Measurements from ENCODE around the gene CEP162.
A peak's percentile ranks its signal among the peaks of the same experiment; 100 is the strongest.
"Not testable (repeated sequence)": the region's sequence is repeated elsewhere in the genome, so short reads cannot be mapped to it uniquely, and the experiment has no call there.

CEP162 gene

GRCh38 chr6:84260196-84260595 is 32.8 kb upstream of the CEP162 start:
- Histone ChIP-seq H3K4me3 (ENCODE audit: low read depth in 1 of 2, low read length in 2 of 2) (no peak overlapping the region), H3K4me1 (ENCODE audit: insufficient read depth, low read length) (no peaks in the 10 kb centered on the region), H3K36me3 (ENCODE audit: insufficient read depth, low read length) (no peaks in the 10 kb centered on the region), H3K27ac (ENCODE audit: low read depth, low read length) (no peak overlapping the region), H3K9ac (ENCODE audit: low read length) (no peak overlapping the region), H3K27me3 (ENCODE audit: control insufficient read depth in 1 of 2, insufficient read depth in 2 of 2, low read length in 2 of 2) (no peaks in the 10 kb centered on the region), H3K9me3 (ENCODE audit: low read length) (no peaks in the 10 kb centered on the region)

DNA sequence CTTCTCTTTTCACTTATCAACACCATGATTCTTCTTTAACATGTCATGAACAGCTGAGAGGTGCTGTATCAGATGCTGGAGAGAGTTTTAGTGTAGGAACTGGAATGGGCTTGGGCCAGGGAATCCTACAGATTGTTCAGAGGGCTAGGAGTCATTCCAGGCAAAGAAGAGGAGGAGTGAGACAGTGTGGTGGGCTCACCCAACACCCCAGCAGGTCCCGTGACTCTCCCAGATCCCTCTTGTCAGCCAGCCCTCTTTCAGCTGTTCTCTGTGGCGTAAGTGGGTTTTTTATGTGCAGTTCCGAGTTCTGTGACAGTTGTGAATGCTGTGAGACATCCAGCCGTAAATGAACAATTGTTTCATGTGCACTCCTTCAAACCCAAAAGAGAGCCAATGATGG is 31.4 kb upstream of the CEP162 start:
- H3K27me3 ChIP-seq (ENCODE audit: control insufficient read depth in 1 of 2, insufficient read depth in 2 of 2, low read length in 2 of 2): no peaks in the 10 kb centered on the region
- H3K9me3 ChIP-seq (ENCODE audit: low read length): no peaks in the 10 kb centered on the region
- no peaks in the 10 kb centered on the region for H3K4me1 ChIP-seq (ENCODE audit: insufficient read depth, low read length)
- H3K36me3 ChIP-seq (ENCODE audit: insufficient read depth, low read length): no peaks in the 10 kb centered on the region
- no peak overlapping the region for H3K9ac ChIP-seq (ENCODE audit: low read length)
- no peak overlapping the region for H3K27ac ChIP-seq (ENCODE audit: low read depth, low read length)
- H3K4me3 ChIP-seq (ENCODE audit: low read depth in 1 of 2, low read length in 2 of 2): no peak overlapping the region

GRCh38 chr6:84258268-84258667 is 30.8 kb upstream of the CEP162 start:
- Histone ChIP-seq H3K4me3 (ENCODE audit: low read depth in 1 of 2, low read length in 2 of 2) (no peak overlapping the region), H3K27ac (ENCODE audit: low read depth, low read length) (no peak overlapping the region), H3K9me3 (ENCODE audit: low read length) (no peaks in the 10 kb centered on the region), H3K9ac (ENCODE audit: low read length) (no peak overlapping the region), H3K27me3 (ENCODE audit: control insufficient read depth in 1 of 2, insufficient read depth in 2 of 2, low read length in 2 of 2) (no peaks in the 10 kb centered on the region), H3K36me3 (ENCODE audit: insufficient read depth, low read length) (no peaks in the 10 kb centered on the region), H3K4me1 (ENCODE audit: insufficient read depth, low read length) (no peaks in the 10 kb centered on the region)

DNA sequence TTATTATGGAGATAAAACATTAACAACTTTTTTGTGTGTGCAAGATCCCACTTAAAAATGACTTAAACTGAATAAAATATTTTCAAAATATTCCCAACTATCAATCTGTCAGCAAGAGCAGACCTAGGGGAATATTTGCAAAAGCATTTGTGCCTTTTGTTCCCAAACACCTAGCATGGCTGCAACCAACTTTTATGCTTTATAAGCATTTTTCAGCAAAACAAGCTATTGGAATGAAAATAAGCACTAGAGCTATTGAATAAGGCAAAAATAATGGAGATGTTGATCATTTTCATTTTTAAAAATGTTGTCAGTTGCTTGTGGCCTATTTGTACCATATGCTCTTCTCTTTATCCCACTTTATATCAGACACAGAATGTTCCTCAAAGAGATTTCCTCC is 28.2 kb upstream of the CEP162 start:
- no peak overlapping the region for H3K9ac ChIP-seq (ENCODE audit: low read length)
- H3K4me1 ChIP-seq (ENCODE audit: insufficient read depth, low read length): no peaks in the 10 kb centered on the region
- H3K9me3 ChIP-seq (ENCODE audit: low read length): no peaks in the 10 kb centered on the region
- no peaks in the 10 kb centered on the region for H3K36me3 ChIP-seq (ENCODE audit: insufficient read depth, low read length)
- no peaks in the 10 kb centered on the region for H3K27me3 ChIP-seq (ENCODE audit: control insufficient read depth in 1 of 2, insufficient read depth in 2 of 2, low read length in 2 of 2)
- no peak overlapping the region for H3K4me3 ChIP-seq (ENCODE audit: low read depth in 1 of 2, low read length in 2 of 2)
- no peak overlapping the region for H3K27ac ChIP-seq (ENCODE audit: low read depth, low read length)

DNA sequence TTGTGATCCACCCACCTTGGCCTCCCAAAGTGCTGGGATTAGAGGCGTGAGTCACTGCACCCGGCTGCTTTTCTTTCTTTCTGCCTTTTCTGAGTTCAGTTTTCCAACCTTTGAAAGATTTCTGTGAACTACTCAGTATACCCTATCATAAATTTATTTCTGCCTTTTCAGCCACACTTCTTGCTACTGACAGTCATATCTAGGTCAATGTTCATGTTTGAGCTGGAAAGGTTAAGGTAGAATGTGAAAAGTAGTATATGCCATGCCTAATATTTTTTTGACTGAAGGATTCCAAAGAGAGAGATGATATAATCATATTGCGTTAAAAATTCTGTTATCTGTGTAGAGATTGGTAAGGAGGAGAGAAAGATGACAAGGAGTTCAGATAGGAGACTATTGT is 25.9 kb upstream of the CEP162 start:
- Histone ChIP-seq H3K27me3 (ENCODE audit: control insufficient read depth in 1 of 2, insufficient read depth in 2 of 2, low read length in 2 of 2) (no peaks in the 10 kb centered on the region), H3K9me3 (ENCODE audit: low read length) (no peaks in the 10 kb centered on the region), H3K27ac (ENCODE audit: low read depth, low read length) (no peak overlapping the region), H3K9ac (ENCODE audit: low read length) (no peak overlapping the region), H3K4me3 (ENCODE audit: low read depth in 1 of 2, low read length in 2 of 2) (no peak overlapping the region), H3K4me1 (ENCODE audit: insufficient read depth, low read length) (no peaks in the 10 kb centered on the region), H3K36me3 (ENCODE audit: insufficient read depth, low read length) (no peaks in the 10 kb centered on the region)

GRCh38 chr6:84251891-84252539 is 24.6 kb upstream of the CEP162 start:
- Histone ChIP-seq H3K27me3 (ENCODE audit: control insufficient read depth in 1 of 2, insufficient read depth in 2 of 2, low read length in 2 of 2) (no peaks in the 10 kb centered on the region), H3K4me3 (ENCODE audit: low read depth in 1 of 2, low read length in 2 of 2) (no peak overlapping the region)

DNA sequence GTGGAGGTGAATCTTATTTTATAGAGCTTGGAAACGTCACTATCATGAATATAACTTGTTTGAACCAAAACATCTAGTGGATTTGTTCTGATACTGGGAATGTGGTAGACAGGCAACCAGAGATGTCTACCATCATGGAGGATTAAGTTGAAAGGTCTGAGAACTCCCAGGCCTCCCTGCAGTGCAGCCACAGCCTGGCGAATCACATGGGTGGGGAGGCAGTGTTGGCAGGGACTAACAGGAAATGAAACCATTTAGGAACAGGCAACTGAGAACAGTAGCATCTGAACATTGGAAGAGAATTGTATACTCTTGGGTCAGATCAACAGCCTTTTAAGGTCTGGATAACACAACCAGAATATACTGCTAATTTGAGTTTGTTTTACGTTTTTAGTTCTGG is 22.3 kb upstream of the CEP162 start:
- no peaks in the 10 kb centered on the region for H3K9me3 ChIP-seq (ENCODE audit: low read length)
- H3K4me3 ChIP-seq (ENCODE audit: low read depth in 1 of 2, low read length in 2 of 2): no peak overlapping the region
- H3K9ac ChIP-seq (ENCODE audit: low read length): no peak overlapping the region
- no peak overlapping the region for H3K27ac ChIP-seq (ENCODE audit: low read depth, low read length)
- no peaks in the 10 kb centered on the region for H3K4me1 ChIP-seq (ENCODE audit: insufficient read depth, low read length)
- no peaks in the 10 kb centered on the region for H3K36me3 ChIP-seq (ENCODE audit: insufficient read depth, low read length)
- no peaks in the 10 kb centered on the region for H3K27me3 ChIP-seq (ENCODE audit: control insufficient read depth in 1 of 2, insufficient read depth in 2 of 2, low read length in 2 of 2)

More at GRCh38 chr6:84251891-84252539, 24.6 kb upstream of the CEP162 start:
- H3K27ac ChIP-seq (ENCODE audit: low read depth, low read length): no peak overlapping the region
- H3K4me1 ChIP-seq (ENCODE audit: insufficient read depth, low read length): no peaks in the 10 kb centered on the region
- no peaks in the 10 kb centered on the region for H3K9me3 ChIP-seq (ENCODE audit: low read length)
- H3K9ac ChIP-seq (ENCODE audit: low read length): no peak overlapping the region
- no peaks in the 10 kb centered on the region for H3K36me3 ChIP-seq (ENCODE audit: insufficient read depth, low read length)

- not testable (repeated sequence) for H3K27me3 ChIP-seq (ENCODE audit: control insufficient read depth in 1 of 2, insufficient read depth in 2 of 2, low read length in 2 of 2); H3K36me3 ChIP-seq (ENCODE audit: insufficient read depth, low read length); H3K9ac ChIP-seq (ENCODE audit: low read length); H3K27ac ChIP-seq (ENCODE audit: low read depth, low read length); H3K9me3 ChIP-seq (ENCODE audit: low read length); H3K4me3 ChIP-seq (ENCODE audit: low read depth in 1 of 2, low read length in 2 of 2); H3K4me1 ChIP-seq (ENCODE audit: insufficient read depth, low read length)
Observed at GRCh38 chr6:84244416-84245081, 17.1 kb upstream of the CEP162 start.

GRCh38 chr6:84243240-84243639 is 15.8 kb upstream of the CEP162 start:
- Histone ChIP-seq H3K4me3 (ENCODE audit: low read depth in 1 of 2, low read length in 2 of 2) (no peak overlapping the region), H3K4me1 (ENCODE audit: insufficient read depth, low read length) (no peaks in the 10 kb centered on the region), H3K9ac (ENCODE audit: low read length) (no peak overlapping the region), H3K36me3 (ENCODE audit: insufficient read depth, low read length) (no peaks in the 10 kb centered on the region), H3K27me3 (ENCODE audit: control insufficient read depth in 1 of 2, insufficient read depth in 2 of 2, low read length in 2 of 2) (no peaks in the 10 kb centered on the region), H3K9me3 (ENCODE audit: low read length) (no peaks in the 10 kb centered on the region), H3K27ac (ENCODE audit: low read depth, low read length) (no peak overlapping the region)

GRCh38 chr6:84242265-84242664 is 14.8 kb upstream of the CEP162 start:
- Histone ChIP-seq H3K9ac (ENCODE audit: low read length) (no peak overlapping the region), H3K27ac (ENCODE audit: low read depth, low read length) (no peak overlapping the region), H3K27me3 (ENCODE audit: control insufficient read depth in 1 of 2, insufficient read depth in 2 of 2, low read length in 2 of 2) (no peaks in the 10 kb centered on the region), H3K4me3 (ENCODE audit: low read depth in 1 of 2, low read length in 2 of 2) (no peak overlapping the region), H3K9me3 (ENCODE audit: low read length) (no peaks in the 10 kb centered on the region), H3K36me3 (ENCODE audit: insufficient read depth, low read length) (no peaks in the 10 kb centered on the region), H3K4me1 (ENCODE audit: insufficient read depth, low read length) (no peaks in the 10 kb centered on the region)

DNA sequence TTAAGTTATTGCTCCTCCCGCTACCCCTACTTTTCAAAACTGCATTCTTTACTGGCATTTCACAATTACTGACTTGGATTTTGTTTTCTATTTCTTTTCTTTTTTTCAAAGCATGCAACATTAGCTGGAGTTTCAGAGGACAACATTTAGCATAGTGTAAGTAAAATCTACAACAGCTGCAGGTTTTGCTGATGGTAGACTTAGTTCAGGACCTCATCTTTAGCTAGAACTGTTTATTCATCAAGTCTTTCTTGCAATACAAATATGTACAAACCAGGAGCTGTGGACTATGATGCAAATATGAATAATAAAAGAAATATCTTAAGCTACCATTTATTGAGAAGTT is 728 bp upstream of the CEP162 start:
- Histone ChIP-seq H3K4me1 (ENCODE audit: insufficient read depth, low read length) (peaks cover 9% of the 10 kb centered on the region), H3K36me3 (ENCODE audit: insufficient read depth, low read length) (no peaks in the 10 kb centered on the region), H3K27me3 (ENCODE audit: control insufficient read depth in 1 of 2, insufficient read depth in 2 of 2, low read length in 2 of 2) (no peaks in the 10 kb centered on the region), H3K9ac (ENCODE audit: low read length) (no peak overlapping the region), H3K27ac (ENCODE audit: low read depth, low read length) (peak overlapping the region; percentile 86), H3K9me3 (ENCODE audit: low read length) (no peaks in the 10 kb centered on the region), H3K4me3 (ENCODE audit: low read depth in 1 of 2, low read length in 2 of 2) (peak overlapping the region; percentile 63 to 95)

DNA sequence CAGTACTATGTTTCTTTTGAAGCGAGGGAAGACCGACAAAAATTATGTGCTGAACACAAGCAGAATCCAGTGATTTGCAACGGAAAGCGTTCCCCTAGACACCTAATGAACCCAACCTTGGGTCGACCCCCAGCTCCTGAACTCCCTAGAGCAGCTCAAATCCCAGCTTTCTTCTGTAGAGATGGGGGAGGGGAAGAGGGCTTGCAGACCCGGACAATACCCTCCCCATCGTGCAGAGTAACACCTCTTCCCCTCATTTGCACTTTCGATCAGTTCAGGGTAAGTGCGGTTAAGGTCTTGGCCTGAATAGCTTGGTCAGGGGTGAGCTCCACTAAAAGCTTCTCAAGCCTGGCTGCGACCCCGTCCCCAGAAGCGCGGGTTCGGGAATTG is 404 bp downstream of the CEP162 start:
- peak overlapping the region; percentile 77 for H3K9ac ChIP-seq (ENCODE audit: low read length)
- no peaks in the 10 kb centered on the region for H3K27me3 ChIP-seq (ENCODE audit: control insufficient read depth in 1 of 2, insufficient read depth in 2 of 2, low read length in 2 of 2)
- no peaks in the 10 kb centered on the region for H3K36me3 ChIP-seq (ENCODE audit: insufficient read depth, low read length)
- H3K4me3 ChIP-seq (ENCODE audit: low read depth in 1 of 2, low read length in 2 of 2): peak overlapping the region; percentile 63 to 95
- no peaks in the 10 kb centered on the region for H3K9me3 ChIP-seq (ENCODE audit: low read length)
- peaks cover 9% of the 10 kb centered on the region for H3K4me1 ChIP-seq (ENCODE audit: insufficient read depth, low read length)
- H3K27ac ChIP-seq (ENCODE audit: low read depth, low read length): peak overlapping the region; percentile 86

Data from muscle layer of colon (tissue), 2 donors.